Natural killer cell (primary cell): ENCODE results near the gene PAX8. TPM values are rescaled to one million over a fixed set of nuclear protein-coding genes. Genes with fewer than 3 reads are reported as not detected.

Source experiments
- ATAC-seq, 3 donors: fragments of 150-1000 bp in 2 of 3; fragments of 200-7000 bp in 1 of 3; cut with Tn5 transposase; 1 replicate in 1 of 3; 2 replicates in 2 of 3; pipeline ENCODE4 v1.10.0; 2021; ENCODE audit warnings: mild to moderate bottlenecking in 2 of 3, moderate library complexity in 2 of 3
- DNase-seq, 2 donors: peaks; one replicate each; pipeline versions ENCODE4 v3.0.0 to v3.0.0-alpha.2; 2013 to 2021; ENCODE audit warnings: mixed read lengths in 1 of 2
- H3K27ac ChIP-seq: one replicate; pipeline ENCODE4 v1.5.1; 2013; ENCODE audit warnings: mild to moderate bottlenecking, low read length
- H3K27me3 ChIP-seq: one replicate; pipeline ENCODE4 v1.6.1; 2013; ENCODE audit warnings: low read length; ENCODE audit not compliant: control insufficient read depth, insufficient read depth
- H3K36me3 ChIP-seq: one replicate; pipeline ENCODE4 v1.6.1; 2013; ENCODE audit warnings: low read length; ENCODE audit not compliant: control insufficient read depth, insufficient read depth
- H3K4me1 ChIP-seq: one replicate; pipeline ENCODE4 v1.6.1; 2013; ENCODE audit warnings: low read length; ENCODE audit not compliant: control insufficient read depth, insufficient read depth
- H3K4me3 ChIP-seq: one replicate; pipeline ENCODE4 v1.5.1; 2013; ENCODE audit warnings: low read length
- H3K9me3 ChIP-seq: one replicate; pipeline ENCODE4 v1.6.1; 2013; ENCODE audit warnings: low read length; ENCODE audit not compliant: control insufficient read depth, insufficient read depth
- H3K27ac Mint-ChIP-seq, 2 donors: one replicate each; pipeline ENCODE4 v1.8.0; 2022; ENCODE audit warnings: mild to moderate bottlenecking in 2 of 2, mixed read lengths in 2 of 2, moderate library complexity in 1 of 2
- H3K27me3 Mint-ChIP-seq, 2 donors: one replicate each; pipeline ENCODE4 v1.8.0; 2022; ENCODE audit warnings: low read depth in 2 of 2, mixed read lengths in 2 of 2
- H3K36me3 Mint-ChIP-seq: one replicate; pipeline ENCODE4 v1.8.0; 2022; ENCODE audit warnings: mixed read lengths
- H3K4me1 Mint-ChIP-seq, 2 donors: one replicate each; pipeline ENCODE4 v1.8.0; 2022; ENCODE audit warnings: mixed read lengths in 2 of 2
- H3K4me3 Mint-ChIP-seq: one replicate; pipeline ENCODE4 v1.8.0; 2022; ENCODE audit warnings: mild to moderate bottlenecking, moderate library complexity, mixed read lengths
- H3K9me3 Mint-ChIP-seq, 2 donors: one replicate each; pipeline ENCODE4 v1.8.0; 2022; ENCODE audit warnings: mixed read lengths in 2 of 2
- WGBS: methylation state at CpG from one replicate; pipeline ENCODE4 v1.1.7; 2013; ENCODE audit warnings: missing lambda C conversion rate; ENCODE audit not compliant: insufficient coverage; 5-methylcytosine and 5-hydroxymethylcytosine counted together
- intact Hi-C: fragments of 100-400 bp; cut with micrococcal nuclease; formaldehyde crosslinking; loops from one replicate; pipeline ENCODE4 v1.14.2; 2022
- total RNA-seq, 4 donors: library from RNA; stranded (reverse); fragments of 120-200 nt in 1 of 4; gene quantifications; one replicate each; pipeline versions ENCODE4 v1.2.3 to v1.2.4, GENCODE V29; 2013 to 2022
- TF ChIP-seq, protein P1 (sequence below): fragments of 200-600 bp; IDR thresholded peaks from one replicate; pipeline ENCODE4 v1.8.0; 2022; ENCODE audit warnings: antibody characterized with exemption

Gene PAX8
- total RNA-seq, 3 donors from 2014 or later (not counting 1 experiment from before 2014, with no cell fraction given), result 0.57 to 1.2 (median 0.65) TPM

GRCh38 chr2:113263546-113263945, 15.2 kb downstream of the PAX8 start:
- Histone ChIP-seq H3K4me1 (no peaks in the 10 kb centered on the region), H3K27ac (no peak overlapping the region), H3K9me3 (no peaks in the 10 kb centered on the region), H3K4me3 (no peak overlapping the region), H3K36me3 (no peaks in the 10 kb centered on the region), H3K27me3 (no peaks in the 10 kb centered on the region)
- TF ChIP-seq, protein P1, sequence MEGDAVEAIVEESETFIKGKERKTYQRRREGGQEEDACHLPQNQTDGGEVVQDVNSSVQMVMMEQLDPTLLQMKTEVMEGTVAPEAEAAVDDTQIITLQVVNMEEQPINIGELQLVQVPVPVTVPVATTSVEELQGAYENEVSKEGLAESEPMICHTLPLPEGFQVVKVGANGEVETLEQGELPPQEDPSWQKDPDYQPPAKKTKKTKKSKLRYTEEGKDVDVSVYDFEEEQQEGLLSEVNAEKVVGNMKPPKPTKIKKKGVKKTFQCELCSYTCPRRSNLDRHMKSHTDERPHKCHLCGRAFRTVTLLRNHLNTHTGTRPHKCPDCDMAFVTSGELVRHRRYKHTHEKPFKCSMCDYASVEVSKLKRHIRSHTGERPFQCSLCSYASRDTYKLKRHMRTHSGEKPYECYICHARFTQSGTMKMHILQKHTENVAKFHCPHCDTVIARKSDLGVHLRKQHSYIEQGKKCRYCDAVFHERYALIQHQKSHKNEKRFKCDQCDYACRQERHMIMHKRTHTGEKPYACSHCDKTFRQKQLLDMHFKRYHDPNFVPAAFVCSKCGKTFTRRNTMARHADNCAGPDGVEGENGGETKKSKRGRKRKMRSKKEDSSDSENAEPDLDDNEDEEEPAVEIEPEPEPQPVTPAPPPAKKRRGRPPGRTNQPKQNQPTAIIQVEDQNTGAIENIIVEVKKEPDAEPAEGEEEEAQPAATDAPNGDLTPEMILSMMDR, result no peak
- no peak overlapping the region for H3K4me3 Mint-ChIP-seq
- no peak overlapping the region for H3K27ac Mint-ChIP-seq
- WGBS, result 85% methylated on average over 1 of the region's 1 CpG
- H3K9me3 Mint-ChIP-seq, result no peaks in the 10 kb centered on the region
- H3K36me3 Mint-ChIP-seq, result no peaks in the 10 kb centered on the region
- DNase-seq (no peak), ATAC-seq (no peak)
- no peaks in the 10 kb centered on the region for H3K27me3 Mint-ChIP-seq
- peaks cover 0 to 11% of the 10 kb centered on the region in 2 donors for H3K4me1 Mint-ChIP-seq
- intact Hi-C loops, result no loop called here

DNA sequence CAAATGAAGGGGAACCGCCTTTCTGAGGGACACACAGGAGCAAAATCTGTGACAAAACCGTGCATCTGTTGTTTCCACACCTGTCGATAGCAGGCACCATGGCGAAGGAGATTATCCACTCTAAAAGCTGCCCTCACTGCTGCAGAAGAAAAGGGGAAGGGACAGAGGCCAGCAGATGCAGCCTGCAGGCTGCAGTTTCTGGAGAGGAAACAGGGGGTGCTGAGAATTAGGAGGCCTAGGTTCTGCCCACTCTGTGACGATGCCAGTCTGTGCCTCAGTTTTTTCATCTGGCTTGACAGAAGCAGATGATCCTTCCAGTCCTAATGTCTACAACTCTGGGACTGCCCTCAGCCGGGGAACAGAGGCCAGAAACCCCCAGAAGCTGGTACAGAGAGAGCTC, 17.7 kb downstream of the PAX8 start:
- no peak overlapping the region for H3K4me3 Mint-ChIP-seq
- no peak overlapping the region for H3K4me3 ChIP-seq
- 34% methylated on average over 6 of the region's 6 CpGs for WGBS

DNA sequence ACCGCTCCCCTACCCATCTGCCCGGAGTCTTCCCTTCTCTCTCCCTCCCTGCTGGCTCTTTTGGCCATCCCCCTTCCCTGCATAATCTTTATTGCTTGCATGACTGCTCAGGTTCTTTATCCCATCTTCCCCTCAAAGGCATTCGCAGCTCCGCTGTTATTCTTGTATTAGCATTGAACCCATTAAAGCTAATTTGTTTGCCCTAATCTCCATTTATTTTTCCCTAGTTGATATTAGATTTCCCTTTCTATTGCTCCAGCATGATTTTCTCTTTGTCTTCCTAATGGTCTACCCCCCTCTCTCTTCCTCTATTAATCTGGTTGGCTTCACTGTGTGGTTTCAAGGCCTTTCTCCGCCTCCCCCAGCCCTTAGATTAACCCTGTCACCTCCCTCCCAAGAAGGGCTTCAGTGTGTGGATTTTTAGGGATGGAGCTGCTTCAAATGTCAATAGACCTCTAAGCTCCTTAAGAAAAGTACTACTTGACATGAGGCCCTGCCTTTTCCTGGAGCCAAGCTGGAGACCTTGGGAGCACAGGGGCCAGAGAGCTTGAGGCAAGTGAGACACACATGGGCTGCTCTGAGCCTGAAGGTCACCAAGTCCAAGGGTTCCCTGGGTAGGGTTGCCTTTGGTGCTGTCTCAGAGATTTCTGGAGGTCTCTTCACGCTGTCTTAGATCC, 20.1 kb downstream of the PAX8 start:
- H3K9me3 Mint-ChIP-seq, result no peaks in the 10 kb centered on the region
- no peak for DNase-seq
- Histone ChIP-seq H3K4me1 (no peaks in the 10 kb centered on the region), H3K27me3 (no peaks in the 10 kb centered on the region), H3K27ac (no peak overlapping the region), H3K4me3 (no peak overlapping the region), H3K36me3 (no peaks in the 10 kb centered on the region), H3K9me3 (no peaks in the 10 kb centered on the region)
- no peak overlapping the region for H3K27ac Mint-ChIP-seq
- ATAC-seq, result no peak
- 74% methylated on average over 4 of the region's 6 CpGs for WGBS
- intact Hi-C loops, result no loop called here
- no peaks in the 10 kb centered on the region for H3K27me3 Mint-ChIP-seq
- TF ChIP-seq, protein P1, result no peak
- H3K4me3 Mint-ChIP-seq, result no peak overlapping the region
- H3K36me3 Mint-ChIP-seq, result no peaks in the 10 kb centered on the region
- H3K4me1 Mint-ChIP-seq, result peaks cover 1 to 16% of the 10 kb centered on the region in 2 donors

More for the DNA sequence above, 17.7 kb downstream of the PAX8 start:
- ATAC-seq (no peak), DNase-seq (no peak)
- Histone ChIP-seq H3K27me3 (no peaks in the 10 kb centered on the region), H3K4me1 (no peaks in the 10 kb centered on the region), H3K36me3 (no peaks in the 10 kb centered on the region), H3K27ac (no peak overlapping the region), H3K9me3 (no peaks in the 10 kb centered on the region)
- Mint-ChIP-seq H3K36me3 (no peaks in the 10 kb centered on the region), H3K27me3 (no peaks in the 10 kb centered on the region), H3K27ac (no peak overlapping the region), H3K9me3 (no peaks in the 10 kb centered on the region), H3K4me1 (peaks cover 0 to 11% of the 10 kb centered on the region in 2 donors)
- intact Hi-C loops, result no loop called here
- TF ChIP-seq, protein P1, result no peak
